MM.1S (cell line): ENCODE data around the gene LDAF1.
"Not testable (repeated sequence)": the region's sequence is repeated elsewhere in the genome, so short reads cannot be mapped to it uniquely, and the experiment has no call there.

ENCODE experiments used
- DNase-seq: peaks from one replicate; pipeline ENCODE4 v3.0.0-alpha.2; 2015
- H2AFZ ChIP-seq: fragments of 300-600 bp; sonication (generic); 2 replicates; pipeline ENCODE4 v1.6.0; 2016; ENCODE audit warnings: antibody characterized with exemption, low read length
- H3F3A ChIP-seq: fragments of 300-600 bp; sonication (generic); 2 replicates; pipeline ENCODE4 v1.6.1; 2016; ENCODE audit warnings: mild to moderate bottlenecking, antibody characterized with exemption, low read length, moderate library complexity, mixed read lengths; ENCODE audit not compliant: insufficient read depth
- H3K27ac ChIP-seq: fragments of 300-600 bp; sonication (generic); 2 replicates; pipeline ENCODE4 v1.5.1; 2016; ENCODE audit warnings: mild to moderate bottlenecking, low read length
- H3K27me3 ChIP-seq: fragments of 300-600 bp; sonication (generic); replicated peaks from 2 replicates; pipeline ENCODE4 v1.6.0; 2016; ENCODE audit warnings: low read length; ENCODE audit not compliant: insufficient read depth
- H3K36me3 ChIP-seq: fragments of 300-600 bp; sonication (generic); replicated peaks from 2 replicates; pipeline ENCODE4 v1.6.1; 2016; ENCODE audit warnings: mild to moderate bottlenecking, low read length, mixed read lengths; ENCODE audit not compliant: insufficient read depth
- H3K4me1 ChIP-seq: fragments of 300-600 bp; sonication (generic); 2 replicates; pipeline ENCODE4 v1.6.1; 2016; ENCODE audit warnings: low read length, mixed read lengths
- H3K4me2 ChIP-seq: fragments of 300-600 bp; sonication (generic); 2 replicates; pipeline ENCODE4 v1.6.0; 2016; ENCODE audit warnings: low read depth, low read length
- H3K4me3 ChIP-seq: fragments of 300-600 bp; sonication (generic); 2 replicates; pipeline ENCODE4 v1.5.1; 2016; ENCODE audit warnings: low read length, mixed read lengths
- H3K79me2 ChIP-seq: fragments of 300-600 bp; sonication (generic); 2 replicates; pipeline ENCODE4 v1.6.1; 2016; ENCODE audit warnings: mixed run types, low read length, mixed read lengths
- H3K9ac ChIP-seq: fragments of 300-600 bp; sonication (generic); 2 replicates; pipeline ENCODE4 v1.6.1; 2016; ENCODE audit warnings: low read length, mixed read lengths
- H3K9me2 ChIP-seq: fragments of 300-600 bp; sonication (generic); replicated peaks from 2 replicates; pipeline ENCODE4 v1.6.1; 2016; ENCODE audit warnings: mild to moderate bottlenecking, low read length, mixed read lengths; ENCODE audit not compliant: insufficient read depth
- H3K9me3 ChIP-seq: fragments of 300-600 bp; sonication (generic); replicated peaks from 2 replicates; pipeline ENCODE4 v1.6.1; 2016; ENCODE audit warnings: mild to moderate bottlenecking, low read length, mixed read lengths; ENCODE audit not compliant: insufficient read depth
- H4K20me1 ChIP-seq: fragments of 300-600 bp; sonication (generic); 2 replicates; pipeline ENCODE4 v1.6.1; 2016; ENCODE audit warnings: mild to moderate bottlenecking, low read length, moderate library complexity, mixed read lengths; ENCODE audit not compliant: insufficient read depth
- EZH2 ChIP-seq: fragments of 300-600 bp; sonication (generic); optimal IDR thresholded peaks from 2 replicates; pipeline ENCODE3; 2017; ENCODE audit warnings: low read depth, mild to moderate bottlenecking, antibody characterized with exemption, low read length, mixed read lengths
- EZH2phosphoT487 ChIP-seq: fragments of 300-600 bp; sonication (generic); IDR thresholded peaks from 2 replicates; pipeline ENCODE4 v1.6.1; 2018; ENCODE audit warnings: antibody characterized with exemption, low read length
- TF ChIP-seq, protein P1 (sequence below): fragments of 300-600 bp; sonication (generic); IDR thresholded peaks from 2 replicates; pipeline ENCODE4 v1.5.1; 2016; ENCODE audit warnings: antibody characterized with exemption, low read length, mixed read lengths

The LDAF1 gene

GRCh38 chr16:21158208-21159110 lies at the start of gene LDAF1:
LDAF1 (plus strand) TSS chr16:21158674; CDS start chr16:21161183, 2,509 bp downstream.
- DNase-seq: peak; percentile 74
- no peaks in the 10 kb centered on the region for H4K20me1 ChIP-seq

DNA sequence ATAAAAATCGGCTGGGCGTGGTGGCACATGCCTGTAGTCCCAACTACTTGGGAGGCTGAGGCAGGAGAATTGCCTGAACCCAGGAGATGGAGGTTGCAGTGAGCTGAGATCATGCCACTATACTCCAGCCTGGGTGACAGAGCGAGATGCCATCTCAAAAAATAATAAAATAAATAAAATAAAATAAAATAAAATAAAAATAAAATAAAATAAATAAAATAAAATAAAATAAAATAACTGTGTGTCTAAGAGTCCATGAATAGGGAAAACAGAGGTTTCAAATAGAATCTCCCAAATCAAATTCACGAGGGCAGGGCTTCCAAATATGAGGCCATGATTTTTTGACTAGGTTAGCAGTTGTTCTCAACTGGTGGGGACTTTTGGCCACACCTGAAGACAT lies 42.9 kb upstream of the LDAF1 start:
- not testable (repeated sequence) for H2AFZ ChIP-seq, H3K36me3 ChIP-seq, H3K4me1 ChIP-seq, H3K9me3 ChIP-seq, H3K9ac ChIP-seq, H3K79me2 ChIP-seq, H3F3A ChIP-seq, H3K27ac ChIP-seq, DNase-seq, H3K27me3 ChIP-seq, H3K9me2 ChIP-seq, H4K20me1 ChIP-seq, H3K4me3 ChIP-seq
- H3K4me2 ChIP-seq: peak overlapping the region; percentile 47; the same call in 1 of the 2 replicates

More at GRCh38 chr16:21158208-21159110, at the start of gene LDAF1:
- Histone ChIP-seq H3K27ac (no peak within 1 kb of the TSS), H3K4me3 (peak within 1 kb of the TSS; percentile 91), H3F3A (no peaks in the 10 kb centered on the region), H3K9me3 (no peaks in the 10 kb centered on the region), H3K9me2 (no peaks in the 10 kb centered on the region), H2AFZ (peak within 1 kb of the TSS; percentile 99), H3K4me1 (peaks cover 8% of the 10 kb centered on the region), H3K36me3 (no peaks in the 10 kb centered on the region), H3K9ac (peak within 1 kb of the TSS; percentile 63; the same call in 1 of the 2 replicates), H3K4me2 (peak within 1 kb of the TSS; percentile 100), H3K27me3 (no peaks in the 10 kb centered on the region), H3K79me2 (no peaks in the 10 kb centered on the region)
- TF ChIP-seq EZH2phosphoT487 (no peak), EZH2 (no peak)
- TF ChIP-seq, protein P1, sequence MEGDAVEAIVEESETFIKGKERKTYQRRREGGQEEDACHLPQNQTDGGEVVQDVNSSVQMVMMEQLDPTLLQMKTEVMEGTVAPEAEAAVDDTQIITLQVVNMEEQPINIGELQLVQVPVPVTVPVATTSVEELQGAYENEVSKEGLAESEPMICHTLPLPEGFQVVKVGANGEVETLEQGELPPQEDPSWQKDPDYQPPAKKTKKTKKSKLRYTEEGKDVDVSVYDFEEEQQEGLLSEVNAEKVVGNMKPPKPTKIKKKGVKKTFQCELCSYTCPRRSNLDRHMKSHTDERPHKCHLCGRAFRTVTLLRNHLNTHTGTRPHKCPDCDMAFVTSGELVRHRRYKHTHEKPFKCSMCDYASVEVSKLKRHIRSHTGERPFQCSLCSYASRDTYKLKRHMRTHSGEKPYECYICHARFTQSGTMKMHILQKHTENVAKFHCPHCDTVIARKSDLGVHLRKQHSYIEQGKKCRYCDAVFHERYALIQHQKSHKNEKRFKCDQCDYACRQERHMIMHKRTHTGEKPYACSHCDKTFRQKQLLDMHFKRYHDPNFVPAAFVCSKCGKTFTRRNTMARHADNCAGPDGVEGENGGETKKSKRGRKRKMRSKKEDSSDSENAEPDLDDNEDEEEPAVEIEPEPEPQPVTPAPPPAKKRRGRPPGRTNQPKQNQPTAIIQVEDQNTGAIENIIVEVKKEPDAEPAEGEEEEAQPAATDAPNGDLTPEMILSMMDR: no peak

DNA sequence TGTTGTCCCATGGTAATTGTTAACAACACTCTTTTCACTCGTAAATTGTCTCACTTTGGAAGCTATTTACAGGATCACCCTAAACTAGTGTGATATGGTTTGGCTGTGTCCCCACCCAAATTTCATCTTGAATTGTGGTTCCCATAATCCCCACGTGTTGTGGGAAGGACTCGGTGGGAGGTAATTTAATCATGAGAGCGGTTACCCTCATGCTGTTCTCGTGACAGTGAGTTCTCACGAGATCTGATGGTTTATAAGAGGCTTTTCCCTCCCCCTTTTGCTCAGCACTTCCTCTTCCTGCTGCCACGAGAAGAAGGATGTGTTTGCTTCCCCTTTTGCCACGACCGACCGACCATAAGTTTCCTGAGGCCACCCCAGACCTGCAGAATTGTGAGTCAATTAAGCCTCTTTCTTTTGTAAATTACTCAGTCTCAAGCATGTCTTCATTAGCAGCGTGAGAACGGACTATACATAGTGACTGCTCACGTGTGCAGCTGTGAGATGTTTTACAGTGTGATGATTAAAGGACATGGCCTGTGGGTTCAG lies 42.3 kb upstream of the LDAF1 start:
- peak overlapping the region; percentile 64 for H2AFZ ChIP-seq

More for the DNA sequence above, 42.3 kb upstream of the LDAF1 start:
- Histone ChIP-seq H3K79me2 (no peaks in the 10 kb centered on the region), H4K20me1 (no peaks in the 10 kb centered on the region), H3K9ac (no peak overlapping the region), H3K36me3 (no peaks in the 10 kb centered on the region), H3F3A (no peaks in the 10 kb centered on the region), H3K27ac (no peak overlapping the region), H3K9me2 (no peaks in the 10 kb centered on the region), H3K4me1 (no peaks in the 10 kb centered on the region), H3K27me3 (no peaks in the 10 kb centered on the region), H3K4me3 (peak overlapping the region; percentile 33; the same call in 1 of the 2 replicates), H3K9me3 (no peaks in the 10 kb centered on the region), H3K4me2 (peak overlapping the region; percentile 47; the same call in 1 of the 2 replicates)
- TF ChIP-seq EZH2 (no peak), EZH2phosphoT487 (no peak)
- TF ChIP-seq, protein P1: no peak
- peak; percentile 22 for DNase-seq
